Measurements from ENCODE around the gene LRRC4.

LRRC4 gene

GRCh38 chr7:128005759-128006159 is 25.5 kb downstream of the LRRC4 start:
- no peak for DNase-seq

- DNase-seq = no peak
Measured at GRCh38 chr7:128005117-128005516, 26.1 kb downstream of the LRRC4 start.

GRCh38 chr7:128004623-128005022 is 26.6 kb downstream of the LRRC4 start:
- no peak for DNase-seq

- DNase-seq = no peak
Measured at GRCh38 chr7:128003787-128004186, 27.4 kb downstream of the LRRC4 start.

- DNase-seq = no peak
Measured at GRCh38 chr7:128003167-128003566, 28.1 kb downstream of the LRRC4 start.

GRCh38 chr7:128000854-128001265 is 30.4 kb downstream of the LRRC4 start:
- no peak for DNase-seq

- DNase-seq = no peak
Measured at GRCh38 chr7:128000048-128000447, 31.2 kb downstream of the LRRC4 start.

GRCh38 chr7:127998671-127999070 is 32.6 kb downstream of the LRRC4 start:
- no peak for DNase-seq

- no peak for DNase-seq
Measured at GRCh38 chr7:127997226-127997922, 33.9 kb downstream of the LRRC4 start.

GRCh38 chr7:127996253-127997071 is 34.8 kb downstream of the LRRC4 start:
- DNase-seq = no peak

- DNase-seq = no peak
Measured at GRCh38 chr7:127995881-127996215, 35.4 kb downstream of the LRRC4 start.

- DNase-seq = no peak
Measured at GRCh38 chr7:127995156-127995880, 35.9 kb downstream of the LRRC4 start.

- DNase-seq = no peak
Measured at GRCh38 chr7:127993987-127994386, 37.2 kb downstream of the LRRC4 start.

GRCh38 chr7:127993317-127993716 is 37.9 kb downstream of the LRRC4 start:
- DNase-seq = no peak

- DNase-seq = no peak
Measured at GRCh38 chr7:127988751-127989150, 42.5 kb downstream of the LRRC4 start.

GRCh38 chr7:127986581-127987521 is 44.4 kb downstream of the LRRC4 start:
- no peak for DNase-seq

- DNase-seq = no peak
Measured at GRCh38 chr7:127983804-127984332, 47.4 kb downstream of the LRRC4 start.

- no peak for DNase-seq
Measured at GRCh38 chr7:127981965-127982364, 49.3 kb downstream of the LRRC4 start.

GRCh38 chr7:127980901-127981300 is 50.3 kb downstream of the LRRC4 start:
- DNase-seq = no peak

GRCh38 chr7:127979728-127980126 is 51.5 kb downstream of the LRRC4 start:
- no peak for DNase-seq

GRCh38 chr7:127979113-127979727 is 52.0 kb downstream of the LRRC4 start:
- no peak for DNase-seq

- DNase-seq = no peak
Measured at GRCh38 chr7:127978421-127978820, 52.8 kb downstream of the LRRC4 start.
